ENCODE data around the gene NDUFAF8.
A peak's percentile ranks its signal among the peaks of the same experiment; 100 is the strongest.

Gene NDUFAF8

GRCh38 chr17:81277946-81278693 is 39.0 kb downstream of the NDUFAF8 start:
- Histone ChIP-seq H3K9me3 (ENCODE audit: low read length) (no peaks in the 10 kb centered on the region), H3K27me3 (ENCODE audit: control insufficient read depth in 1 of 2, insufficient read depth in 2 of 2, low read length in 2 of 2) (no peaks in the 10 kb centered on the region), H3K9ac (ENCODE audit: low read length) (peak overlapping the region; percentile 21), H3K27ac (ENCODE audit: low read depth, low read length) (peak overlapping the region; percentile 78), H3K4me1 (ENCODE audit: insufficient read depth, low read length) (peaks cover 7% of the 10 kb centered on the region), H3K36me3 (ENCODE audit: insufficient read depth, low read length) (peaks cover 21% of the 10 kb centered on the region), H3K4me3 (ENCODE audit: low read depth in 1 of 2, low read length in 2 of 2) (peak overlapping the region in 1 of 2 donors; percentile 53)

- Histone ChIP-seq H3K36me3 (ENCODE audit: insufficient read depth, low read length) (peaks cover 14% of the 10 kb centered on the region), H3K27ac (ENCODE audit: low read depth, low read length) (peak overlapping the region; percentile 63), H3K27me3 (ENCODE audit: control insufficient read depth in 1 of 2, insufficient read depth in 2 of 2, low read length in 2 of 2) (no peaks in the 10 kb centered on the region), H3K9ac (ENCODE audit: low read length) (no peak overlapping the region), H3K9me3 (ENCODE audit: low read length) (no peaks in the 10 kb centered on the region), H3K4me1 (ENCODE audit: insufficient read depth, low read length) (peaks cover 7% of the 10 kb centered on the region), H3K4me3 (ENCODE audit: low read depth in 1 of 2, low read length in 2 of 2) (no peak overlapping the region)
Observed at GRCh38 chr17:81278831-81279230, 39.7 kb downstream of the NDUFAF8 start.

DNA sequence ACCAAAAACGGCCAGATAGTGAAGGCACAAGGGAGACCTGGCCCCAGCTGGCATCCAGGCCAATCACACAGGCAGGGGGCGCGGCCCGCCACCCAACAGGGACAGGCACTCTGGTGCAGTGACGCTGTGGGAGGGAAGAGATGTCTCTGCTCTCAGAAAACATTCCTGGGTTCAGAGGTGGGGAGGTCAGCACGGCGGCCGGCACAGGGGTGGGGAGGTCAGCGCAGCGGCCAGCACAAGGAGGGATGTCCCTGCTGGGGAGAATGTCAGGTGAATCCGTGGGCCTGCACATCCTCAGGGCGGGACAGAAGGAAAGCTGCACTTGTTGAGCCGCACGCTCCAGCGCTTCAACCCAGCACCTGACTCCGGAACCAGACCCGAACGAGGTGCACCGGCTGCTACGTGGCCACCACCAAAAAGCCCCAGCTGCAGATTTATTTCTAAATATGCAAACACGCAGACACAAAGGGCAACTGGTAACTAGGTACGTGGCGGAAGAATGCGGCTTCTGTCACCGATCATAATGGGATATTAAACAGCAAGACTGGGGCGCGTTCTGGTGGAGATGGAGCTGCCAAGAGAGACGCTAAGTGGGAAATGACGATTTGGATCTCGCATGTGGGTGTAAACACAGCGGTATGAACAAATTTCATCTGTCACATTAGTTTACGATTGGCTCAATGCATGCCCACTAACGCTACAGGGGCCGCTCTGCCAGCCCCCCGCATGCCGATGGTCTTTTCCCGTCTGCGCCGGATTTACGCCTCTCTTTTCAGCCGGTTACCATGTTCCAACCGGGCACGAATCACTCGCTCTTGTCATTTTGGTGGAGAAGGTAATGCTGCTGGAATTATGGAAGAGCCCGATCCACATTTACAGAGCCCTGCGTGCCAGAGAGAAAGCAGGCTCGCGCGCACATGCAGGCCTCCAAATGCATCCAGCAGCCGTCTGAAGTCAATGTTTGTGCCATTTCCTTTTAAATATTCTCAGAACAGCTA is 40.5 kb downstream of the NDUFAF8 start:
- Histone ChIP-seq H3K4me1 (ENCODE audit: insufficient read depth, low read length) (peaks cover 7% of the 10 kb centered on the region), H3K27me3 (ENCODE audit: control insufficient read depth in 1 of 2, insufficient read depth in 2 of 2, low read length in 2 of 2) (no peaks in the 10 kb centered on the region), H3K9ac (ENCODE audit: low read length) (no peak overlapping the region), H3K9me3 (ENCODE audit: low read length) (no peaks in the 10 kb centered on the region), H3K27ac (ENCODE audit: low read depth, low read length) (peak overlapping the region; percentile 63), H3K4me3 (ENCODE audit: low read depth in 1 of 2, low read length in 2 of 2) (no peak overlapping the region), H3K36me3 (ENCODE audit: insufficient read depth, low read length) (peaks cover 7% of the 10 kb centered on the region)

DNA sequence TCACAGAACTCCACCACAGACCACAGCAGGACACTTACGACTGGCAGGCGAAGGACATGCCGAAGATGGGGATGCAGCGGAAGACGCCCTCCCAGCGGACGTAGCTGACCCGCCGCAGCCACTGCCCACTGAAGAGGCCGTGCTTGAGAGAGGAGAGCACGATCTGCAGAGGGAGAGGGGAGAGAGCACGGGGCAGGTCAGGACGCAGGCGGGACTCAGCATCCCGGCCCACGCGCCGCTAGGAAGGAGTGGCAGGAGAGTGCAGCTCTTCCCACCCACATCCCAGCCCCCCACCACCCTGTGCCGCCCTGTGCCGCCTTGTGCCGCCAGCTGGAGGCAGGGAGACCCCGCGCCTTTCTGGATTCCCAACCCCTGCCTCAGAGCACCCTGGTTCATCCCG is 41.5 kb downstream of the NDUFAF8 start:
- H3K27me3 ChIP-seq (ENCODE audit: control insufficient read depth in 1 of 2, insufficient read depth in 2 of 2, low read length in 2 of 2) = no peaks in the 10 kb centered on the region
- no peaks in the 10 kb centered on the region for H3K9me3 ChIP-seq (ENCODE audit: low read length)
- no peaks in the 10 kb centered on the region for H3K36me3 ChIP-seq (ENCODE audit: insufficient read depth, low read length)
- no peak overlapping the region for H3K9ac ChIP-seq (ENCODE audit: low read length)
- no peak overlapping the region for H3K27ac ChIP-seq (ENCODE audit: low read depth, low read length)
- no peak overlapping the region for H3K4me3 ChIP-seq (ENCODE audit: low read depth in 1 of 2, low read length in 2 of 2)
- peaks cover 7% of the 10 kb centered on the region for H3K4me1 ChIP-seq (ENCODE audit: insufficient read depth, low read length)

DNA sequence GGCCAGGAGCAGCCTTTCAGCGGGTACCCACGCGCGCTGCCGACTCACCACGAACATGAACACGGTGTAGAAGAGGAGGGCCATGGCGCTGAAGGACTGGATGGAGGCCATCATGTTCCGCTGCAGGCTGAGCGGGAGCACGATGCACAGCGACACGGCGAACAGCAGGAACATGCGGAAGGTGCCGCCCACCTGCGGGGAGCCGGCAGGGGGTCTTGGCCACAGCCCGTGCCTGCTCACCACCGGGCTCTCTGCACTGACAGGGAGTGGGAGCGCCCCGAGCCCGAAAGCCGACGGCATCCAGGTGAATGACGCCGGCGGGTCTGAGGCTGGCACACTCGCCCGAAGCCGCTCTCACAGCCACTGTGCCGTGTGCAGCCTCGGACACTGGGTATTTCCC is 43.0 kb downstream of the NDUFAF8 start:
- Histone ChIP-seq H3K27me3 (ENCODE audit: control insufficient read depth in 1 of 2, insufficient read depth in 2 of 2, low read length in 2 of 2) (no peaks in the 10 kb centered on the region), H3K9me3 (ENCODE audit: low read length) (no peaks in the 10 kb centered on the region), H3K36me3 (ENCODE audit: insufficient read depth, low read length) (no peaks in the 10 kb centered on the region), H3K9ac (ENCODE audit: low read length) (no peak overlapping the region), H3K4me3 (ENCODE audit: low read depth in 1 of 2, low read length in 2 of 2) (no peak overlapping the region), H3K27ac (ENCODE audit: low read depth, low read length) (no peak overlapping the region), H3K4me1 (ENCODE audit: insufficient read depth, low read length) (peaks cover 9% of the 10 kb centered on the region)

GRCh38 chr17:81282876-81283275 is 43.8 kb downstream of the NDUFAF8 start:
- Histone ChIP-seq H3K4me1 (ENCODE audit: insufficient read depth, low read length) (peaks cover 8% of the 10 kb centered on the region), H3K36me3 (ENCODE audit: insufficient read depth, low read length) (peaks cover under 1% of the 10 kb centered on the region), H3K9me3 (ENCODE audit: low read length) (no peaks in the 10 kb centered on the region), H3K27me3 (ENCODE audit: control insufficient read depth in 1 of 2, insufficient read depth in 2 of 2, low read length in 2 of 2) (no peaks in the 10 kb centered on the region), H3K9ac (ENCODE audit: low read length) (no peak overlapping the region), H3K27ac (ENCODE audit: low read depth, low read length) (no peak overlapping the region), H3K4me3 (ENCODE audit: low read depth in 1 of 2, low read length in 2 of 2) (no peak overlapping the region)

DNA sequence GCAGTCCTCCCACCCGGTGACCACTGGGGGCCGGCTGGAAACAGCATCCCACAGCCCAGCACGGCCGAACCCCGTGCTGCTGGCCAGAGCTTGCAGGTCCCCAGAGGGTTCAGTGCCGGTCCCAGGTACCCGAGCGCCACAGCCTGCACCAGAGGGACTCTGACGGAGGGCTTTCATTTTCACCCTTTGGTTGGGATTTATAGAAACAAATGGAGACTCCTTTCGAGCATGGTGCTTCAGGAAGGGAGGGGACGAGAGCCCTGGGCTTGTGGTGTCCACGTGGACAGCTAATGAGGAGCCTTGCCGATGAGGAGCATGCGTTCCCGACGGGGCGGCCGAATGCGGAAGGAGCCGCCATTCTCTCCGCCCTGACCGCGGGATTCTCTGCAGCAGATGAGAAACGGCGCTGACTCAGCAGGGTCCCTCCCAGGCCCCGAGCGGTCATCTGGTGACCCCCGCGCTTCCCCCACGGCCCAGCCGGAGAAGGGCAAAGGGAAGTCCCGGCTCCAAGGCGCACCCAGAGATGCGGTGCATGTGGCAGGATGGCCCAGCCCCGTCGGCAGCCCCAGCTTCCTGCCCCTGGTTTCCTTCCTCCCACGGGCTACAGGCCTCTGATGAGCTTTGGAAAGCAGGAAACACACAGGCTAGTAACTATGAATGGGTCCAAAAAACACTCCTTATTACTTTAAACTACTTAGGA is 46.2 kb downstream of the NDUFAF8 start:
- no peaks in the 10 kb centered on the region for H3K27me3 ChIP-seq (ENCODE audit: control insufficient read depth in 1 of 2, insufficient read depth in 2 of 2, low read length in 2 of 2)
- H3K9me3 ChIP-seq (ENCODE audit: low read length) = no peaks in the 10 kb centered on the region
- peaks cover 8% of the 10 kb centered on the region for H3K4me1 ChIP-seq (ENCODE audit: insufficient read depth, low read length)
- H3K27ac ChIP-seq (ENCODE audit: low read depth, low read length) = no peak overlapping the region
- peaks cover 11% of the 10 kb centered on the region for H3K36me3 ChIP-seq (ENCODE audit: insufficient read depth, low read length)
- H3K4me3 ChIP-seq (ENCODE audit: low read depth in 1 of 2, low read length in 2 of 2) = no peak overlapping the region
- H3K9ac ChIP-seq (ENCODE audit: low read length) = no peak overlapping the region

DNA sequence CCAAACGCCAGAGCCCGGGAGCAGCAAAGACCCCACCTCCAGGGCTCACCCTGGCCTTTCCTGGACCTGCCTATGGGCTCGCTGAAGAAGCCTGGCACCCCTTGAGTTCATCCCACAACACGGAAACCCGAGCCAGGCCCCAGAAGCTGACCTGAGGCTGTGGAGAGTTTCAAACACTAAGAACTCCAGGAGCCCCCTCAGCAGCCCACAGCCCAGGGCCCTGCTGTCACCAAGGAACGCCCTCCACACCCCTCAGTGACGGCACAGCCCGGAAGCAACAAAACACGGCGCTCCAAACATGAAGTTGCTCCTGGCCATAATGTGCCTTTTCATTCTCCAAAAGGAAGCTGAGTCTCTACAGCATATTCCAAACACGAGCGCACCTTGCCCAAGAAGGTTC is 46.8 kb downstream of the NDUFAF8 start:
- Histone ChIP-seq H3K36me3 (ENCODE audit: insufficient read depth, low read length) (peaks cover 11% of the 10 kb centered on the region), H3K9ac (ENCODE audit: low read length) (no peak overlapping the region), H3K27ac (ENCODE audit: low read depth, low read length) (no peak overlapping the region), H3K4me1 (ENCODE audit: insufficient read depth, low read length) (peaks cover 8% of the 10 kb centered on the region), H3K4me3 (ENCODE audit: low read depth in 1 of 2, low read length in 2 of 2) (no peak overlapping the region), H3K9me3 (ENCODE audit: low read length) (no peaks in the 10 kb centered on the region), H3K27me3 (ENCODE audit: control insufficient read depth in 1 of 2, insufficient read depth in 2 of 2, low read length in 2 of 2) (no peaks in the 10 kb centered on the region)

DNA sequence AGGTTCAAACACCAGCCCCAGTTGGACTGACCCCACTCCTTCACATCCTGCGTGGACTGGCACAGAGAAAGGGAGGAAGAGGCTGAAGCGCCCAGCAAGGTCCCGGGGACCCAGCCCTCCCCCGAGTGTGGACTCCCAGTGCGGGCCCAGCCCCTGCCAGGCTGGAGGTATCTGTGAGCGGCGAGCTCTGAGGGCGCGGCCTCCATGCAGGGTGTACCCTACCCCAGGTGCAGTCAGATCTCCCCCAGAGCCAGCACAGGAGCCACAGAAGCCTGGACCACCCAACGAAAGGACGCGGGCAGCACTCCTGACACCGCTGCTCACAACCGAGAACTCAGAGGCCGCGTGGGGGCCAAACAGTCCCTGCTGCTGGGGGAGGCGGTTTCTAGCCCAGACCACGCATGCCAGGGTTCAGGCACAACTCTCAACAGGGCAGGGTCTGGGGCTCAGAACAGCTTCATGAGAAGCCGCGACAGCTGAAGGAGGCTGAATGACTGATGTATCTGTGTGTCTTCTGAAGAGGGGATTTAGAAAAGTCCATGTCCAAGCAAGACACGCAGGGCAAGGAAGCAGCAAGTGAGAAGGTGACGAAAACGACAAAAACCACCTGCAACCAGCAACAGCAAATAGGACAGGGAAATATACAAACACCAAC is 47.5 kb downstream of the NDUFAF8 start:
- peaks cover 11% of the 10 kb centered on the region for H3K36me3 ChIP-seq (ENCODE audit: insufficient read depth, low read length)
- peaks cover 8% of the 10 kb centered on the region for H3K4me1 ChIP-seq (ENCODE audit: insufficient read depth, low read length)
- H3K4me3 ChIP-seq (ENCODE audit: low read depth in 1 of 2, low read length in 2 of 2) = no peak overlapping the region
- no peak overlapping the region for H3K9ac ChIP-seq (ENCODE audit: low read length)
- no peaks in the 10 kb centered on the region for H3K27me3 ChIP-seq (ENCODE audit: control insufficient read depth in 1 of 2, insufficient read depth in 2 of 2, low read length in 2 of 2)
- H3K9me3 ChIP-seq (ENCODE audit: low read length) = no peaks in the 10 kb centered on the region
- H3K27ac ChIP-seq (ENCODE audit: low read depth, low read length) = no peak overlapping the region

DNA sequence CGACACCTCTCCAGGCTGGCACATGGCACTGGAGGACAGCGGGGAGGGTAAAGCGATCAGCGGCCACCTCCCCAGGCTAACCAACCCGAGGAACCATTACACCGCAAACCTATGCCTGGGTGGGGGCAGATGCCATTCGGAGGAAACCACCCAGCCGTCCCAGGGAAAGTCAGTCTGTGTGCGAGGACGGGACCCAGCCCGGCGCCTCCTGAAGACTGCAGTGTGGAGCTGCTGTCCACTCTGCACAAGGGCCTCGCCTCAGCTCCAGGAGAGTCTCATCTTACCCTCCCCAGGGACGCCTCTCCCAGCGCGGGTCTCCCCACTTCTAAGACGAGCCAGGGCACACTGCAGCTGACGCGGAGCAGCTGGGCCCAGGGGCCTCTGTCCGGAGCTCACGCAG is 48.0 kb downstream of the NDUFAF8 start:
- Histone ChIP-seq H3K27ac (ENCODE audit: low read depth, low read length) (no peak overlapping the region), H3K9ac (ENCODE audit: low read length) (no peak overlapping the region), H3K36me3 (ENCODE audit: insufficient read depth, low read length) (peaks cover 11% of the 10 kb centered on the region), H3K4me3 (ENCODE audit: low read depth in 1 of 2, low read length in 2 of 2) (no peak overlapping the region), H3K4me1 (ENCODE audit: insufficient read depth, low read length) (peaks cover 8% of the 10 kb centered on the region), H3K9me3 (ENCODE audit: low read length) (no peaks in the 10 kb centered on the region), H3K27me3 (ENCODE audit: control insufficient read depth in 1 of 2, insufficient read depth in 2 of 2, low read length in 2 of 2) (no peaks in the 10 kb centered on the region)

Data from muscle layer of colon (tissue), 2 donors.